Sigmoid colon (tissue), 3 donors: Measurements from ENCODE around the gene GPR137B.

ENCODE experiments used
- POLR2A ChIP-seq, 2 donors: fragments of 450-650 bp; IDR thresholded peaks; one replicate each; pipeline ENCODE4 v1.6.1; 2016; ENCODE audit warnings: antibody characterized with exemption in 2 of 2, mild to moderate bottlenecking in 2 of 2, moderate library complexity in 2 of 2
- TF ChIP-seq, protein P1 (sequence below), 4 experiments: fragments of 450-650 bp in 3 of 4; fragments of 200-600 bp in 1 of 4; IDR thresholded peaks; one replicate each; pipeline ENCODE4 v1.5.1; 2016 to 2019; ENCODE audit warnings: antibody characterized with exemption in 4 of 4, mild to moderate bottlenecking in 3 of 4, moderate library complexity in 2 of 4

DNA sequence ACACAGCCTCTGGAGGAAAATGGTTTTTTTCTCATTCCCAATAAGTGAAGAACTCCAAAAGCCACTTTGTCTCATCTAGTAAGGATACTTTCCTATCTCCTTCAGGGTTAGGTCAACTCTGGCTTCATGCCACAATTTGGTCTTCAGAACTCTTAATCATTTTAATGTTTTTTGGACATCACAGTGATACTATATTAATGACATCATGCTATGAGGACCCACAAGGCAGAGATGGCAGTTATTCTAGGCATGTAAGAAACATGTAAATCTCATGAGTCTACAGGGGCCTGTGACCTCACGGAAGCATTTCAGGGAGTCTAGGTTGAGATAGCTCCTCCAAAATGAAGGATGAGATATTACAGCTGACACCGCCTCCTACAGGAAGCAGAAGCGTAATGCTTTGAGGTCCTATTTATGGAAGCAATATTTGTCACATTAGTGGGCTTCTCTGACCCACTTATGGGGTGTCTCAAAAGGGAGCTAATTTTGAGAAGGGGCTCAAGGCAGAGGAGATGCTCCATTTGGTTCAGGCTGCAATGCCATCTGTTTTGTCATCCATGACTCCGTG is 5.0 kb upstream of the GPR137B start:
- no peak for TF ChIP-seq POLR2A (IDR thresholded peaks at IDR 0.05)
- TF ChIP-seq, protein P1, sequence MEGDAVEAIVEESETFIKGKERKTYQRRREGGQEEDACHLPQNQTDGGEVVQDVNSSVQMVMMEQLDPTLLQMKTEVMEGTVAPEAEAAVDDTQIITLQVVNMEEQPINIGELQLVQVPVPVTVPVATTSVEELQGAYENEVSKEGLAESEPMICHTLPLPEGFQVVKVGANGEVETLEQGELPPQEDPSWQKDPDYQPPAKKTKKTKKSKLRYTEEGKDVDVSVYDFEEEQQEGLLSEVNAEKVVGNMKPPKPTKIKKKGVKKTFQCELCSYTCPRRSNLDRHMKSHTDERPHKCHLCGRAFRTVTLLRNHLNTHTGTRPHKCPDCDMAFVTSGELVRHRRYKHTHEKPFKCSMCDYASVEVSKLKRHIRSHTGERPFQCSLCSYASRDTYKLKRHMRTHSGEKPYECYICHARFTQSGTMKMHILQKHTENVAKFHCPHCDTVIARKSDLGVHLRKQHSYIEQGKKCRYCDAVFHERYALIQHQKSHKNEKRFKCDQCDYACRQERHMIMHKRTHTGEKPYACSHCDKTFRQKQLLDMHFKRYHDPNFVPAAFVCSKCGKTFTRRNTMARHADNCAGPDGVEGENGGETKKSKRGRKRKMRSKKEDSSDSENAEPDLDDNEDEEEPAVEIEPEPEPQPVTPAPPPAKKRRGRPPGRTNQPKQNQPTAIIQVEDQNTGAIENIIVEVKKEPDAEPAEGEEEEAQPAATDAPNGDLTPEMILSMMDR (IDR thresholded peaks at IDR 0.05): no peak
